GM06990 (cell line): Measurements from ENCODE around the gene TLR9.

ENCODE experiments used
- DNase-seq: peaks from one replicate; pipeline ENCODE4 v3.0.0-alpha.2; 2011; ENCODE audit not compliant: insufficient read length; ENCODE audit errors: extremely low read depth
- H3K27me3 ChIP-seq: replicated peaks from 2 replicates; pipeline ENCODE4 v1.6.0; 2011; ENCODE audit warnings: low read length; ENCODE audit not compliant: control insufficient read depth, insufficient read depth
- H3K36me3 ChIP-seq: 2 replicates; pipeline ENCODE4 v1.5.1; 2011; ENCODE audit warnings: low read length; ENCODE audit not compliant: control insufficient read depth, insufficient read depth
- H3K4me3 ChIP-seq: replicated peaks from 2 replicates; pipeline ENCODE4 v1.5.1; 2011; ENCODE audit warnings: low read depth, mild to moderate bottlenecking, control low read depth, low read length
- CTCF ChIP-seq: IDR thresholded peaks from 2 replicates; pipeline ENCODE4 v1.5.1; 2011; ENCODE audit warnings: low read length, control low read depth, mild to moderate bottlenecking, inconsistent platforms; ENCODE audit not compliant: insufficient read depth, poor library complexity, severe bottlenecking

TLR9 gene

GRCh38 chr3:52238761-52239701, 13.6 kb upstream of the TLR9 start, which contains the start of gene TWF2:
TWF2 (minus strand) TSS chr3:52239158; CDS start chr3:52239016, 142 bp downstream.
- H3K36me3 ChIP-seq = peaks cover 11% of the 10 kb centered on the region
- H3K4me3 ChIP-seq = peak within 1 kb of the TSS; percentile 94
- DNase-seq = peak; percentile 91
- no peaks in the 10 kb centered on the region for H3K27me3 ChIP-seq
- peak; percentile 58 for TF ChIP-seq CTCF

- TF ChIP-seq CTCF = no peak
- Histone ChIP-seq H3K36me3 (peaks cover 11% of the 10 kb centered on the region), H3K27me3 (no peaks in the 10 kb centered on the region), H3K4me3 (peak overlapping the region; percentile 94)
- DNase-seq = no peak
Measured at GRCh38 chr3:52238193-52238760, 12.8 kb upstream of the TLR9 start.

GRCh38 chr3:52237657-52238172, 12.3 kb upstream of the TLR9 start:
- DNase-seq = no peak
- Histone ChIP-seq H3K36me3 (peaks cover 11% of the 10 kb centered on the region), H3K4me3 (peak overlapping the region; percentile 94), H3K27me3 (no peaks in the 10 kb centered on the region)
- no peak for TF ChIP-seq CTCF

GRCh38 chr3:52237006-52237656, 11.7 kb upstream of the TLR9 start:
- peak overlapping the region; percentile 94 for H3K4me3 ChIP-seq

More at GRCh38 chr3:52237006-52237656, 11.7 kb upstream of the TLR9 start:
- Histone ChIP-seq H3K36me3 (peaks cover 11% of the 10 kb centered on the region), H3K27me3 (no peaks in the 10 kb centered on the region)
- DNase-seq = no peak
- TF ChIP-seq CTCF = no peak
